HG03064 (cell line): Measurements from ENCODE around the gene UFD1.
"Not testable (repeated sequence)": the region's sequence is repeated elsewhere in the genome, so short reads cannot be mapped to it uniquely, and the experiment has no call there.

Experiments
- ATAC-seq: cut with Tn5 transposase; IDR thresholded peaks from one replicate; pipeline ENCODE4 v1.9.1; 2021; ENCODE audit warnings: low read depth; ENCODE audit not compliant: unreplicated experiment

The UFD1 gene

GRCh38 chr22:19451570-19451969 is 27.4 kb downstream of the UFD1 start:
- ATAC-seq, result no peak

- ATAC-seq, result no peak
Measured at GRCh38 chr22:19450363-19451175, 28.4 kb downstream of the UFD1 start.

GRCh38 chr22:19449422-19449767 is 29.6 kb downstream of the UFD1 start:
- no peak for ATAC-seq

- no peak for ATAC-seq
Measured at GRCh38 chr22:19448739-19449421, 30.1 kb downstream of the UFD1 start.

GRCh38 chr22:19448076-19448607 is 30.9 kb downstream of the UFD1 start:
- ATAC-seq, result peak; percentile 29

GRCh38 chr22:19447330-19448075 is 31.5 kb downstream of the UFD1 start, which contains the start of gene C22orf39:
TSS of gene C22orf39 (minus strand) at chr22:19447711. CDS start at chr22:19447688, 23 bp downstream.
- ATAC-seq, result peak; percentile 56

GRCh38 chr22:19446603-19447329 is 32.2 kb downstream of the UFD1 start:
- ATAC-seq, result no peak

- ATAC-seq, result not testable (repeated sequence)
Measured at GRCh38 chr22:19445279-19445982, 33.6 kb downstream of the UFD1 start.

GRCh38 chr22:19443544-19444211 is 35.3 kb downstream of the UFD1 start:
- no peak for ATAC-seq

- no peak for ATAC-seq
Measured at GRCh38 chr22:19442166-19442565, 36.8 kb downstream of the UFD1 start.

GRCh38 chr22:19440411-19441195 is 38.4 kb downstream of the UFD1 start:
- no peak for ATAC-seq

GRCh38 chr22:19438298-19438697 is 40.7 kb downstream of the UFD1 start:
- ATAC-seq, result no peak

GRCh38 chr22:19436444-19437161 is 42.4 kb downstream of the UFD1 start:
- ATAC-seq, result not testable (repeated sequence)

- no peak for ATAC-seq
Measured at GRCh38 chr22:19434829-19435580, 44.0 kb downstream of the UFD1 start.

GRCh38 chr22:19434401-19434800 is 44.6 kb downstream of the UFD1 start:
- no peak for ATAC-seq

GRCh38 chr22:19432133-19432851 is 46.7 kb downstream of the UFD1 start, which contains the start of gene MRPL40:
TSS of gene MRPL40 (plus strand) at chr22:19432545. CDS start at chr22:19432555, 10 bp downstream.
- ATAC-seq, result peak; percentile 68
